Psoas muscle (tissue), 8 donors: ENCODE data around the gene RAD9A. TPM values are rescaled to one million over a fixed set of nuclear protein-coding genes. Genes with fewer than 3 reads are reported as not detected.

Experiments used
- ATAC-seq, 4 donors: fragments of 200-7000 bp; cut with Tn5 transposase; one replicate each; pipeline ENCODE4 v1.9.1; 2020; ENCODE audit warnings: moderate library complexity in 3 of 4, mild to moderate bottlenecking in 2 of 4
- DNase-seq, 2 donors: peaks; one replicate each; pipeline ENCODE4 v3.0.0-alpha.2; 2020
- H3K27ac ChIP-seq: fragments of 200-600 bp; one replicate; pipeline ENCODE4 v1.8.0; 2022
- H3K27me3 ChIP-seq, 3 donors: fragments of 200-600 bp in 1 of 3; one replicate each; pipeline versions ENCODE4 v1.6.1 to v1.8.0; 2013 to 2022; ENCODE audit warnings: low read length in 2 of 3, mild to moderate bottlenecking in 2 of 3, moderate library complexity in 1 of 3; ENCODE audit not compliant: insufficient read depth in 3 of 3
- H3K36me3 ChIP-seq, 2 donors: fragments of 200-600 bp in 1 of 2; one replicate each; pipeline versions ENCODE4 v1.6.1 to v1.8.0; 2013 to 2022; ENCODE audit warnings: low read depth in 1 of 2, mild to moderate bottlenecking in 1 of 2, moderate library complexity in 1 of 2; ENCODE audit not compliant: insufficient read depth in 1 of 2
- H3K4me1 ChIP-seq: fragments of 200-600 bp; one replicate; pipeline ENCODE4 v1.8.0; 2022
- H3K4me3 ChIP-seq: fragments of 200-600 bp; one replicate; pipeline ENCODE4 v1.8.0; 2022; ENCODE audit warnings: mild to moderate bottlenecking
- H3K9me3 ChIP-seq: fragments of 200-600 bp; one replicate; pipeline ENCODE4 v1.8.0; 2022
- WGBS, 3 donors: extraction: QIAGEN DNeasy Blood & Tissue Kit; methylation state at CpG; one replicate each; pipeline versions ENCODE4 v1.1.6 to v1.1.7; 2013; 5-methylcytosine and 5-hydroxymethylcytosine counted together
- intact Hi-C, 2 donors: fragments of 100-400 bp; cut with DNase I; formaldehyde crosslinking; loops; one replicate each; pipeline versions ENCODE4 v1.11.0 to v1.14.2; 2022
- polyA plus RNA-seq, 3 donors: library from polyadenylated mRNA; stranded (reverse); fragments of 200-250 nt; gene quantifications; one replicate each; pipeline ENCODE4 v1.2.3, GENCODE V29; 2013
- total RNA-seq, 4 donors: library from RNA; stranded (reverse); fragmentation: NEBNext Ultra II Directional in 2 of 4; extraction: Animal tissue kit (Norgen Biotek cat#: 25700) in 2 of 4; gene quantifications; one replicate each; pipeline versions ENCODE4 v1.2.1 to v1.2.4, GENCODE V29; 2021 to 2023
- TF ChIP-seq, protein P1 (sequence below): fragments of 200-600 bp; IDR thresholded peaks from one replicate; pipeline ENCODE4 v1.8.0; 2022; ENCODE audit warnings: antibody characterized with exemption
- donor health status: healthy with polysubstance abuse.
- donor health status: DM: no; HTN: no; CAD: no; lungs with moderate emphysema.
- donor health status: Bipolar disorder and iron deficiency.
- donor health status: healthy.
- donor health status: DM: yes; HTN: yes; CAD: no.
- donor health status: DM: no; HTN: no; CAD: no.
- donor health status: DM: no; HTN: no; CAD: no.
- donor health status: DM: yes; HTN: yes; CAD: no.

The RAD9A gene
- total and polyA plus RNA-seq, 7 donors, result 1.8 to 12.3 (median 6.7) TPM

DNA sequence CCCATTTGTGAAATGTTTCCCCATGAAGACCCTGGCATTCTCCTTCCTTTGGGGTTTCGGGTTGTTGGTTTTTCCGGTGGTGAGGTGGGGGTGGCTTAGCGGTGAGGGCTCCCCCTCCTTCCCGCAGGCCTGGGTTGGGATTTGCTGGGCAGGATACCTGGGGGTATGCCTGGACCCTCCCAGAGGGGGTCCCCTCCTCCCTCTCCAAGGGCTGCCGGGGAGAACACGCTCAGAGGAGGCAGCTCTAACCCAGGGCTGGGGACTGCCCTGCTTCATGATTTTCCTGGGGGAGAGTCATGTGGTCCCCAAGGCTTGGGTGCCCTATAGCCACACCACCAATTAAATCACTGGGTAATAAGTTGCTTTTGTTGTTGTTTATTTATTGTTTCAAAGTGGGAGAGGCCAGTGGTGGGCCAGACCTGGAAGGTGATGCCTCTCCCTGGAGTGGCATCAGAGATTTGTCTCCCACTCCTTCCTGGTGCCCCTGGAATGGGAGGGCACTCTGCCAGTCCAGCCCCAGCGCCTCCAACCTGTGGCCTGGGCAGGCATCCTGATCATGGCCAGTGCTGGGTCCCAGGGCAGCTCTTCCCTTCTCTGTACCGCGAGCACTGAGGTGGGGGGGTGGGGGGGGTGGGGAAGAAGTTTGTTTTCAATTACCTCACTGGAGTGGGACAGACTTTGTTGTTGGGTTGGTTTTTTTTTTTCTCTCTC, 17.1 kb upstream of the RAD9A start:
- 44 to 69% (median 49%) methylated on average over 9 of the region's 9 CpGs for WGBS, 3 donors
- H3K9me3 ChIP-seq, result no peaks in the 10 kb centered on the region
- peak overlapping the region; percentile 16 for H3K27ac ChIP-seq
- DNase-seq (no peak), ATAC-seq (peak in 1 of 4 donors; percentile 1)
- intact Hi-C loops, result no loop called here
- no peaks in the 10 kb centered on the region for H3K36me3 ChIP-seq
- peaks cover 0 to 38% (median 8%) of the 10 kb centered on the region in 3 donors for H3K27me3 ChIP-seq
- H3K4me3 ChIP-seq, result peak overlapping the region; percentile 76
- TF ChIP-seq, protein P1, sequence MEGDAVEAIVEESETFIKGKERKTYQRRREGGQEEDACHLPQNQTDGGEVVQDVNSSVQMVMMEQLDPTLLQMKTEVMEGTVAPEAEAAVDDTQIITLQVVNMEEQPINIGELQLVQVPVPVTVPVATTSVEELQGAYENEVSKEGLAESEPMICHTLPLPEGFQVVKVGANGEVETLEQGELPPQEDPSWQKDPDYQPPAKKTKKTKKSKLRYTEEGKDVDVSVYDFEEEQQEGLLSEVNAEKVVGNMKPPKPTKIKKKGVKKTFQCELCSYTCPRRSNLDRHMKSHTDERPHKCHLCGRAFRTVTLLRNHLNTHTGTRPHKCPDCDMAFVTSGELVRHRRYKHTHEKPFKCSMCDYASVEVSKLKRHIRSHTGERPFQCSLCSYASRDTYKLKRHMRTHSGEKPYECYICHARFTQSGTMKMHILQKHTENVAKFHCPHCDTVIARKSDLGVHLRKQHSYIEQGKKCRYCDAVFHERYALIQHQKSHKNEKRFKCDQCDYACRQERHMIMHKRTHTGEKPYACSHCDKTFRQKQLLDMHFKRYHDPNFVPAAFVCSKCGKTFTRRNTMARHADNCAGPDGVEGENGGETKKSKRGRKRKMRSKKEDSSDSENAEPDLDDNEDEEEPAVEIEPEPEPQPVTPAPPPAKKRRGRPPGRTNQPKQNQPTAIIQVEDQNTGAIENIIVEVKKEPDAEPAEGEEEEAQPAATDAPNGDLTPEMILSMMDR, result no peak
- H3K4me1 ChIP-seq, result peaks cover 16% of the 10 kb centered on the region

DNA sequence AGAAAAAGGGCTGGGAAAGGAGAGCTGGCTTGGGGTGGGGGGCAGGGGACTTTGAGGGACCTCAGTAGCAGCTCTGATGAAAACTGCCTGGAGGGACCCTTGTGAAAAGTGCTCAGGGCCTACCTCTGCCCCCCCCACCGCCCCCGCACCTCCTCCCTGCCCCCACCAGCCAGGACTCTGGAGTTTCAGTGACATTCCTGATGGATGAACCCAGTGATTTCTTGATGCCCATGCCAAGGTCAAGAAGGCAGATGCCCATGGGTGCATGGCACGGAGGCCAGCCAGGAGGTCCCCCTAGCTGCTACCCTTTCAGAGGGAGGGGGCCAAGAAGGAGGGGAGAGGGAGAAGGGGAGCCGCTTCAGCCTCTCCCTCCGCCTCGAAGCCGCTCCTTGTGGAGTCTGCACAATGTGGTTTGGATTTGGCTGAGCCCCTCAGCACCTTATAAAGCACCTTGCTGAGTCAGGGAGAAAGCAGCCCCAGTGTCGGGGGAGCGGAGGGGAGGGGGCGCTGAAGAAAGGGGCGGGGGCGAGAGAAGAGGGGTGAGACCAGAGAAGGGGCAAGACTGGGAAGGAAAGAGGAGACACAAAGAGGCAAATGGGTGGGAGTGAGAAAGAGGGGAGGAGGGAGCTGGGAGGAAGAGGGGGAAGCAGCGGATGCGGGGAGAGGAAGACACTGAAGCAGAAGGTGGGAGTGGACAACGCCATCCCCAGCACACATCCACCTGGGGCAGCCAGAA, 16.3 kb upstream of the RAD9A start:
- ATAC-seq (no peak), DNase-seq (no peak)
- no peaks in the 10 kb centered on the region for H3K36me3 ChIP-seq
- H3K9me3 ChIP-seq, result no peaks in the 10 kb centered on the region
- no peak overlapping the region for H3K4me3 ChIP-seq
- intact Hi-C loops, result no loop called here
- no peak overlapping the region for H3K27ac ChIP-seq
- peaks cover 0 to 38% (median 8%) of the 10 kb centered on the region in 3 donors for H3K27me3 ChIP-seq
- peaks cover 16% of the 10 kb centered on the region for H3K4me1 ChIP-seq
- TF ChIP-seq, protein P1, result no peak
- WGBS, 3 donors, result 49 to 61% (median 56%) methylated on average over 14 to 15 of the region's 15 CpGs

- intact Hi-C loops, result no loop called here
- TF ChIP-seq, protein P1, result no peak
- peaks cover 16% of the 10 kb centered on the region for H3K4me1 ChIP-seq
- peaks cover 0 to 32% (median 8%) of the 10 kb centered on the region in 3 donors for H3K27me3 ChIP-seq
- ATAC-seq (no peak), DNase-seq (no peak)
- WGBS, 3 donors, result 55 to 62% (median 59%) methylated on average over 7 of the region's 7 CpGs
- no peak overlapping the region for H3K4me3 ChIP-seq
- no peaks in the 10 kb centered on the region for H3K9me3 ChIP-seq
- H3K27ac ChIP-seq, result no peak overlapping the region
- H3K36me3 ChIP-seq, result no peaks in the 10 kb centered on the region
Measured at GRCh38 chr11:67376063-67376820, 15.5 kb upstream of the RAD9A start.

- no peak overlapping the region for H3K27ac ChIP-seq
- no peaks in the 10 kb centered on the region for H3K36me3 ChIP-seq
- TF ChIP-seq, protein P1, result no peak
- intact Hi-C loops, result no loop called here
- no peak overlapping the region for H3K4me3 ChIP-seq
- H3K4me1 ChIP-seq, result peaks cover 13% of the 10 kb centered on the region
- no peak for DNase-seq
- 83 to 84% (median 84%) methylated on average over 6 of the region's 6 CpGs for WGBS, 3 donors
- no peaks in the 10 kb centered on the region for H3K9me3 ChIP-seq
- no peak for ATAC-seq
- H3K27me3 ChIP-seq, result peaks cover 0 to 30% (median 6%) of the 10 kb centered on the region in 3 donors
Measured at GRCh38 chr11:67376873-67377808, 14.6 kb upstream of the RAD9A start.
